A673 (cell line): ENCODE results near the gene OPN1SW. TPM values are rescaled to one million over a fixed set of nuclear protein-coding genes. Genes with fewer than 3 reads are reported as not detected.

Source experiments
- BruUV-seq: library from RNA; stranded (reverse); fragments of 400-500 nt; replicated peaks from 2 replicates; lab custom pipeline; 2021; lab: Mats Ljungman, UMichigan
- CTCF ChIA-PET: fragments of 300-600 bp; sonication (Branson Sonifier 250); formaldehyde crosslinking; loops from one replicate; lab custom pipeline; 2022; ENCODE audit warnings: antibody characterized with exemption; lab: Charles Lee
- POLR2A ChIA-PET: fragments of 300-600 bp; sonication (Branson Sonifier 250); formaldehyde crosslinking; loops from one replicate; lab custom pipeline; 2022; ENCODE audit warnings: antibody characterized with exemption; ENCODE audit not compliant: low non-redundant PET; lab: Charles Lee
- DNase-seq: peaks from one replicate; pipeline ENCODE4 v3.0.0-alpha.2; 2015; ENCODE audit warnings: low spot score
- H3K27ac ChIP-seq: fragments of 200-600 bp; sonication (generic); 2 replicates; pipeline ENCODE4 v1.5.1; 2016; ENCODE audit warnings: mixed run types, low read depth, mild to moderate bottlenecking, mixed read lengths, antibody characterized with exemption, low read length; ENCODE audit not compliant: poor library complexity, severe bottlenecking
- H3K27me3 ChIP-seq: fragments of 200-600 bp; sonication (generic); replicated peaks from 2 replicates; pipeline ENCODE4 v1.6.1; 2017; ENCODE audit warnings: mixed run types, low read depth, mild to moderate bottlenecking, mixed read lengths, antibody characterized with exemption, low read length; ENCODE audit not compliant: insufficient read depth, poor library complexity
- H3K36me3 ChIP-seq: fragments of 200-600 bp; sonication (generic); 2 replicates; pipeline ENCODE4 v1.6.1; 2016; ENCODE audit warnings: mixed run types, mild to moderate bottlenecking, mixed read lengths, antibody characterized with exemption, low read length; ENCODE audit not compliant: insufficient read depth, poor library complexity, severe bottlenecking
- H3K4me1 ChIP-seq: fragments of 200-600 bp; sonication (generic); 2 replicates; pipeline ENCODE4 v1.6.1; 2017; ENCODE audit warnings: mixed run types, mild to moderate bottlenecking, mixed read lengths, antibody characterized with exemption, low read length; ENCODE audit not compliant: insufficient read depth, poor library complexity, severe bottlenecking
- H3K4me3 ChIP-seq: fragments of 200-600 bp; sonication (generic); 2 replicates; pipeline ENCODE4 v1.5.1; 2016; ENCODE audit warnings: low read depth, mixed run types, mild to moderate bottlenecking, mixed read lengths, low read length; ENCODE audit not compliant: poor library complexity, severe bottlenecking
- H3K9me3 ChIP-seq: fragments of 200-600 bp; sonication (generic); 2 replicates; pipeline ENCODE4 v1.6.1; 2016; ENCODE audit warnings: mixed run types, low read depth, mild to moderate bottlenecking, mixed read lengths, antibody characterized with exemption, low read length; ENCODE audit not compliant: poor library complexity, severe bottlenecking
- CTCF ChIP-seq: fragments of 300-800, 200-600 bp; sonication (generic); conservative IDR thresholded peaks from 2 replicates; pipeline ENCODE4 v1.5.1; 2017; ENCODE audit warnings: low read depth, mild to moderate bottlenecking, antibody characterized with exemption, low read length, moderate library complexity, mixed read lengths
- EZH2 ChIP-seq: fragments of 200-600 bp; sonication (generic); IDR thresholded peaks from 2 replicates; pipeline ENCODE4 v1.6.1; 2017; ENCODE audit warnings: borderline replicate concordance, low read depth, mild to moderate bottlenecking, mixed read lengths, antibody characterized with exemption, low read length; ENCODE audit not compliant: poor library complexity, severe bottlenecking
- intact Hi-C: fragments of 100-400 bp; cut with micrococcal nuclease; formaldehyde crosslinking; loops from one replicate; pipeline ENCODE4 v1.10.0; 2022; ENCODE audit not compliant: unreplicated experiment
- total RNA-seq: library from RNA; stranded (reverse); gene quantifications from 2 replicates; pipeline ENCODE4 v1.2.3, GENCODE V29; 2021

OPN1SW gene
- total RNA-seq, 1 experiment from 2014 or later = not detected

GRCh38 chr7:128800567-128800966 is 25.0 kb upstream of the OPN1SW start:
- ChIA-PET POLR2A (no interaction called here), CTCF (no interaction called here)
- no peak for DNase-seq
- no peak overlapping the region for H3K27ac ChIP-seq
- no peaks in the 10 kb centered on the region for H3K27me3 ChIP-seq
- H3K4me1 ChIP-seq = no peaks in the 10 kb centered on the region
- no TSS peak for BruUV-seq
- H3K36me3 ChIP-seq = no peaks in the 10 kb centered on the region
- no peak overlapping the region for H3K4me3 ChIP-seq
- no peaks in the 10 kb centered on the region for H3K9me3 ChIP-seq
- TF ChIP-seq EZH2 = no peak
- TF ChIP-seq CTCF = no peak
- intact Hi-C loops = no loop called here

DNA sequence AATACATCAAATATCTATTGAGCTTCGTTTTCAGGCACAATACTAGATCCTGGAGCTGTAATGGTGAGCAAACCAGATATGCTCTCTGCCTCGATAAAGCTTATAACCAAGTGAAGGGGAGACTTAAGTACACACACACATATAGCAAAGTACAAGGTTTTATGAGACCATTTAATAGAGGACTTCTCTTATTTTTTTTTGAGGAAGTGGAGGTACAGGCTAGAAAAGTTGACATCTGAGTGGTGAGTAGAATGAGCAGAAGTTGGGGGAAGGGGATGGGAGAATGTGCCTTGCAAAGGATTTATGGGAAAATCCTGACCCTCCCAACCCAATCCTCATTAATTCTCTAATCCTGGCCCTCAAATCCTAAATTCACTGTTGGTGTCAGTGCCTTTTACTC is 23.9 kb upstream of the OPN1SW start:
- ChIA-PET POLR2A (no interaction called here), CTCF (no interaction called here)
- Histone ChIP-seq H3K9me3 (no peaks in the 10 kb centered on the region), H3K27ac (no peak overlapping the region), H3K4me3 (no peak overlapping the region), H3K27me3 (no peaks in the 10 kb centered on the region), H3K36me3 (no peaks in the 10 kb centered on the region), H3K4me1 (no peaks in the 10 kb centered on the region)
- TF ChIP-seq CTCF = no peak
- no peak for TF ChIP-seq EZH2
- DNase-seq = no peak
- intact Hi-C loops = loop anchor here (10.0 kb wide), 1 partner anchor 85 kb away; no protein-coding TSS in a partner anchor
- BruUV-seq = no TSS peak

DNA sequence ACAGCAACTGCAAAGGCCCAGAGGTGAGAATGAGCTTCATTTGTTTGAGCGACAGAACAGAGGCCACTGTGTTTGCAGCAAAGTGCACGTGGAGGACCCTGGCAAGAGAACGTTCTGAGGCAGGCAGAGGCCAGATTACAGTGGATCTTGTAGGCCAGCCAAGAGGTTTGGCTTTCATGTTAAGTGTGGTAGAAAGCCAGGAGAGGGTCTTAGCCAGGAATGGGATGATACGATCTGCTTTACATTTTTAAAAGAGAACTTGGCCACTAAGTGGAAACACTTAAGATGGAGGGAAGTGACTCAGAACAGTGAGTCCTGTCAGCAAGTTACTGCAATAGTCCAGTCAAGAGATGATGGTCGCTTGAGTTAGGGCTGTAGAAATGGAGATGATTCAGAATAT is 20.7 kb upstream of the OPN1SW start:
- BruUV-seq = no TSS peak
- Histone ChIP-seq H3K27me3 (no peaks in the 10 kb centered on the region), H3K9me3 (no peaks in the 10 kb centered on the region), H3K36me3 (no peaks in the 10 kb centered on the region), H3K4me1 (no peaks in the 10 kb centered on the region), H3K27ac (no peak overlapping the region), H3K4me3 (no peak overlapping the region)
- CTCF ChIA-PET = no interaction called here
- no peak for TF ChIP-seq CTCF
- TF ChIP-seq EZH2 = no peak
- POLR2A ChIA-PET = no interaction called here
- intact Hi-C loops = loop anchor here (10.0 kb wide), 1 partner anchor 88 kb away; no protein-coding TSS in a partner anchor
- no peak for DNase-seq
